GM18505 (cell line): ENCODE results near the gene RNF115.

Experiments
- ATAC-seq: cut with Tn5 transposase; IDR thresholded peaks from one replicate; pipeline ENCODE4 v1.9.1; 2021; ENCODE audit not compliant: unreplicated experiment
- POLR2A ChIP-seq: IDR thresholded peaks from 4 replicates; pipeline ENCODE4 v1.6.1; 2011; ENCODE audit warnings: borderline replicate concordance; ENCODE audit not compliant: insufficient read depth, insufficient read length; ENCODE audit errors: extremely low read depth

RNF115 gene

GRCh38 chr1:145702826-145703225 is 121.1 kb downstream of the RNF115 start:
- ATAC-seq = no peak
- no peak for TF ChIP-seq POLR2A

- ATAC-seq = no peak
- TF ChIP-seq POLR2A = no peak
These were observed 121.8 kb downstream of the RNF115 start for GRCh38 chr1:145702052-145702451.

- no peak for ATAC-seq
- no peak for TF ChIP-seq POLR2A
These were observed 122.5 kb downstream of the RNF115 start for GRCh38 chr1:145701306-145701862.

GRCh38 chr1:145696630-145696960 is 127.3 kb downstream of the RNF115 start:
- no peak for TF ChIP-seq POLR2A
- no peak for ATAC-seq

- no peak for ATAC-seq
- no peak for TF ChIP-seq POLR2A
These were observed 127.9 kb downstream of the RNF115 start for GRCh38 chr1:145695821-145696629.

- no peak for TF ChIP-seq POLR2A
- ATAC-seq = no peak
These were observed 131.0 kb downstream of the RNF115 start for GRCh38 chr1:145692785-145693443.

- TF ChIP-seq POLR2A = no peak
- ATAC-seq = peak; percentile 68
These were observed 133.0 kb downstream of the RNF115 start for GRCh38 chr1:145690587-145691558.

- TF ChIP-seq POLR2A = no peak
- no peak for ATAC-seq
These were observed 134.0 kb downstream of the RNF115 start for GRCh38 chr1:145689922-145690321.

- no peak for ATAC-seq
- no peak for TF ChIP-seq POLR2A
These were observed 135.0 kb downstream of the RNF115 start for GRCh38 chr1:145688924-145689323.
